HG03060 (cell line): Measurements from ENCODE around the gene WDHD1.
"Not testable (repeated sequence)": the region's sequence is repeated elsewhere in the genome, so short reads cannot be mapped to it uniquely, and the experiment has no call there.

Source experiments
- ATAC-seq: cut with Tn5 transposase; IDR thresholded peaks from one replicate; pipeline ENCODE4 v1.9.1; 2021; ENCODE audit warnings: low read depth, moderate number of reproducible peaks; ENCODE audit not compliant: unreplicated experiment

WDHD1 gene

GRCh38 chr14:55047301-55048053 is 20.6 kb upstream of the WDHD1 start:
- no peak for ATAC-seq

DNA sequence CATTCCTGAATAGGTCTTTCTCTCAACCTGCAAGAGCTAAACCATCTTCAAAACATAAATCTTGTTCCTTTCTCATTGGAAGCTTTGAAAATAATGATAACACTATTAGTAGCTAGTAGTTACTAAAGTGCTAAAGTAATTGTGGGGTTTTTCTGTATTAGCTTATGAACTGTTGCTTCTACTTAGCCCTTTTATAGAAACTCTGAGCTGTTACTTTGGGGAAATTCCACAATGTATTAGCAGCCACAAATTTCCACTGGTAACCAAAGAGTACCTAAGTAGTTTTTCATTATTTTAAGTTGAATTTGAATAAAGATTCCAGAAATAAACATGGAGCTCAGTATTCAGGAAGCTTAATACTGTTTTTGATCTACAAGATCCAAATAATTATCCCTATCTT is 18.2 kb upstream of the WDHD1 start:
- ATAC-seq: no peak

DNA sequence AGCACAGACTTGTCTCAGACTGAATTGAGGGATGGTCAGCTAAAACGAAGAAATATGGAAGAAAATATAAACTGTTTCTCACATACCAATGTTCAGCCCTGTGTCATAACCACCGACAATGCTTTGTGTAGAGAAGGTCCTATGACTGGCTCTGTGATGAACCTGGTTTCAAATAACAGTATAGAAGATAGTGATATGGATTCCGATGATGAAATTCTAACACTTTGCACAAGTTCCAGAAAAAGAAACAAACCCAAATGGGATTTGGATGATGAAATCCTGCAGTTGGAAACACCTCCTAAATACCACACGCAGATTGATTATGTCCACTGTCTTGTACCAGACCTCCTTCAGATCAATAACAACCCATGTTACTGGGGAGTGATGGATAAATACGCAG is 16.6 kb upstream of the WDHD1 start:
- no peak for ATAC-seq

DNA sequence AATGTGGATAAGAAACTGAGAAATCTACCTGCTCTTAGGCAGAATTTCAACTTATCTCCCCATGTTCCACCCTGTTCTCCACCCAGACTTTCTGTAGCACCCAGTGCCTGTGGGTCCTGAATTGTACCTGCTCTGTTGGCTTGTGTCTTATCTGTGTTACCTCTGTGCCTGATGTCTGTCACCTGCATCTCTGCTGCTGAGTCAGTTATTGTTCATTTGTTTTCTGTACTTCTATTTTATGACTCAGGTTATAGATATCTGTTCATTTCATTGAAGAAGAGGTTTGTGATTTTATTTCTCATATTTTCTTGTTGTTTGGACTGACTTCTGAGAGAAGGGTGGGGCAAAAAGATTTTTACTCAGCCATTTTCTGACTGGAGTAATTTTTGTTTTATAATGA is 11.8 kb upstream of the WDHD1 start:
- no peak for ATAC-seq

- ATAC-seq: not testable (repeated sequence)
Observed at GRCh38 chr14:55037995-55038394, 11.1 kb upstream of the WDHD1 start.

DNA sequence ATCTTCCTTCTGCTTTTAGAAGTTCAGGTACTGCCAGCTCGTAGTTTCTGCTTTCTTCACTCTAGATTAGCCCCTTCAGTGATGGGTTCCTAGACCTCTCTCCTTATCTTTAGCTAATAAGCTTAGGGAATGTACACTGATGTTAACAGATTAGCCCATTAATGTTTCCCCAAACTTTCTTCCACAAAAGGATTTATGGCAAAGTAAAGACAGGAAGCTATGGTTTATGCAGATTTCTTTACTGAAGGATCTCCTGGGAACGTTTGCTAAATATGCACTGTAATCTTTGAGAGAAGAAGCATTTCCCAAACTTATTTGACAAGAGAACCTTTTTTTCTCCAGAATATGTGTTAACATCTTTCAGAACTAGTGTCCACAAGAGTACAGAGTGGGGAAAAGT is 4.3 kb upstream of the WDHD1 start:
- no peak for ATAC-seq

DNA sequence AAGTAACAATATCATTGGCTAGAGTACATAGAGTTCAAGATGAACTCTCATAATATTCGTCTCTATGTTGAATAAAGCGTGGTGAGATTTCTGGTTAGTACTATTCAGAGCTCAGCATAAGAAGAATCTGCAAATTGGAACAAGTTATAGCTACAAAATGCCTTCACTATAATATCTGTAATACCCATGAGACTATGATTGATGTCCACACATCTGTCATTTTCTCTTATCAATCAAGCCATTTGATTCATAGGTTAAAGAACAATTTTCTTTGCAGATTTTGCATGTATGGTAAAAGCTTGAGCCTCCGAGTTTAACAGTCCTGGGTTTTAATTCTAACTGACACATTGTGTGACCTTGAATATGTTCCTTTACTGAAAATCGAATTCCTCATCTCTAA is 1.6 kb upstream of the WDHD1 start:
- ATAC-seq: no peak

GRCh38 chr14:55028066-55028465 is 1.2 kb upstream of the WDHD1 start:
- ATAC-seq: no peak

DNA sequence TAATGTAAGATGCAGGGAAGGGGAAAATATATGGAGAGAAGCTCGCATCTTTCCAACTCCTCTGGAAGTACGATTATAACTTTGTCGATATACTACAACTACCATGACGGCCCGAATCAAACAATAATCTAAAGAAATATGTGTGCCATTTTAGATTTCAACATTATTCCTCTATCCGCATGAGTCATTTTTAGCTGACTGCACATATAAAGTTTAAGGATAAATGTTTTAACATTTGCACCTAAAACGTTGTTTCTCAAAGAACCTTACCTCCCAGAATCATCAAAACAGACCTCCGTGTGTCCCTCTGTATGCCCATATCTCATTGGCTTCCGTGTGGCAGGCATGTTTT is 482 bp downstream of the WDHD1 start:
- no peak for ATAC-seq

GRCh38 chr14:55025948-55026347 is 951 bp downstream of the WDHD1 start:
- no peak for ATAC-seq

GRCh38 chr14:55024365-55024764 is 2.5 kb downstream of the WDHD1 start:
- not testable (repeated sequence) for ATAC-seq

DNA sequence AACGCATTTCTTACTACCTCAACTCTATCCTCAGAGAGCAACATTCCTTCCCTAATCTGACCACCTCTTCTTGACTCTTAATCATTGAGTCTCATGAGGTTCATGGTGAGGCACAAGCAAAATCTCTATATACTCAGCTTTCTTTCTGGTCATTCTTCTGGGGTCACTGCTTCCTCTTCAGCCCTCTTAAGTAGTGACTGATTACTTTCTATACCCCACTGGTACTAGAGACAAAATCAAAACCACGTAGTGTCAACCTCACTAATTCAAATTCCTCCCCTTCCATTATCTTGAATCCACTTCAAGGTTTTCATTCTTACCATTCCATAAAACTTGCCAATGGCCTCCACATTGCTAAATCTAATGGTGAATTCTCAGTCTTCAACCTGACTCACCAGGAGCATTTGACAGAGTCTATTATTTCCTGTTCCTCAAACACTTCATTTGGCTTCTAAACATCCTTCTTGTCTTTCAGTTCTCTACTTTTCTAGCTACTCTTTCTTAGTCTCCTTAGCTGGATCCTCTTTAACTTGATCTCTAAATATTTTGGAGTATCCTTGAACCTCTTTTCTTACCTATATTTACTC is 6.8 kb downstream of the WDHD1 start:
- no peak for ATAC-seq

GRCh38 chr14:55015006-55015405 is 11.9 kb downstream of the WDHD1 start:
- ATAC-seq: no peak

GRCh38 chr14:55005071-55005470 is 21.8 kb downstream of the WDHD1 start:
- no peak for ATAC-seq

- ATAC-seq: no peak
Observed at GRCh38 chr14:55000381-55000780, 26.5 kb downstream of the WDHD1 start.

DNA sequence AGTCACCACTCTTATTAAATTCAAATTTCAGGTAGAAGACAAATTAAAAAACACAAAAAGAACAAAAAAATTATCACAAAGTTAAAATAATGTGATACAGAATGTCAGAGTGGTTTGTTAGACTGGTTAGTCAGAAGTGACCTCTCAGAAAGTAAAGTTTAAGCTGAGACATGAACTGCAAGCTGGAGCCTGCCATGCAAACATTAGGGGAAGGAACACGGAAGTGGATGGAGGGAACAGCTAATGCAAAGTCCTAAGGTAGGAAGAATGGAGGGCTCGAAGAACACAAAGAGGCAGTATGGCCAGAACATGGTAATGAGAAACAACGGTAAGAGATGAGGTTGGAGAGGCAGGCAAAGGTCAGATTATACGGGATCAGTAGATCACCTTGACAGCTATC is 41.7 kb downstream of the WDHD1 start:
- ATAC-seq: no peak

DNA sequence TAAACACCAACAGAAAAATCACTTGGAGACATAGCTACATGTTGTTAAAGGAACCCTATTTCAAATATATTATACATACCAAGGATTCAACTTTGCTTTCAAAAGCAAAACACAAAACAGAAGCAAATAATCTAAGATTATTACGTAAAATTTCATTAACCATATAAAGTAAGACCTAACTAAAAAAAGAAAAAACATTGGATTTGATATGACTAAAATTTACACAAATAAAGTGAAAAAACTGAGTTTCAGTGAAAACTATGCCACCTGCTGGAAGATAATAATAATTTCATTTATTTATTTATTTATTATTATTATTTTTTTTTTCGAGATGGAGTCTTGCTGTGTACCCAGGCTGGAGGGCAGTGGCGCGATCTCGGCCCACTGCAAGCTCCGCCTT is 45.2 kb downstream of the WDHD1 start:
- ATAC-seq: no peak

DNA sequence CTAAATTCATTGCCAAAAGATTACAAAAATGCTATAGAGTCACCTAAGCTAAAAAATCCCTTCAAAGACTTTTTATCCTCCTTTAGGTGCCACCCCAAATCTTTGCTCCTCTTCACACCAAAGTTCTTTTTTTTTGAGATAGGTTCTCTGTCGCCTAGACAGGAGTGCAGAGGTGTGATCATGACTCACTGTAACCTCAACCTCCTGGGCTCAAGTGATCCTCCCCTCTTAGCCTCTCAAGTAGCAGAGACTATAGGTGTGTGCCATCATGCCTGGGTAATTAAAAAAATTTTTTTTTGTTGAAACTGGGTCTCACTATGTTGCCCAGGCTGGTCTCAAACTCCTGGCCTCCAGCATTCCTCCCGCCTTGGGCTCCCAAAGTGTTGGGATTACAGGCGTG is 47.9 kb downstream of the WDHD1 start:
- ATAC-seq: no peak

DNA sequence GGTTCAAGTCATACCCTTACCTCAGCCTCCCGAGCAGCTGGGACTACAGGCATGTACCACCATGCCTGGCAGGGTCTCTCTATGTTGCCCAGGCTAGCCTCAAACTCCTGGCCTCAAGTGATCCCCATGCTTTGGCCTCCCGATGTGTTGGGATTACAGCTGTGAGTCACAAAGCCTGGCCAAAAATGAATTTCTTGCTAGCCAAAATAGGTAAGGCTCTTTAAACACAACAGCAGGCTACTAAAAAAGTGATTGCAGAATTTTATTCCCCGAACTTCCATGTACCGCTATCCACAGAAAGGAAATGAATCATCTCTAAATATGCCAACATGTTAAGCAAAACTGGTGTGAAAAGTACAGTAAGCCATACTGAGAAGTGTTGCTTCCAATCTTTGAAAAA is 50.6 kb downstream of the WDHD1 start:
- no peak for ATAC-seq

GRCh38 chr14:54975856-54976255 is 51.0 kb downstream of the WDHD1 start:
- ATAC-seq: no peak

DNA sequence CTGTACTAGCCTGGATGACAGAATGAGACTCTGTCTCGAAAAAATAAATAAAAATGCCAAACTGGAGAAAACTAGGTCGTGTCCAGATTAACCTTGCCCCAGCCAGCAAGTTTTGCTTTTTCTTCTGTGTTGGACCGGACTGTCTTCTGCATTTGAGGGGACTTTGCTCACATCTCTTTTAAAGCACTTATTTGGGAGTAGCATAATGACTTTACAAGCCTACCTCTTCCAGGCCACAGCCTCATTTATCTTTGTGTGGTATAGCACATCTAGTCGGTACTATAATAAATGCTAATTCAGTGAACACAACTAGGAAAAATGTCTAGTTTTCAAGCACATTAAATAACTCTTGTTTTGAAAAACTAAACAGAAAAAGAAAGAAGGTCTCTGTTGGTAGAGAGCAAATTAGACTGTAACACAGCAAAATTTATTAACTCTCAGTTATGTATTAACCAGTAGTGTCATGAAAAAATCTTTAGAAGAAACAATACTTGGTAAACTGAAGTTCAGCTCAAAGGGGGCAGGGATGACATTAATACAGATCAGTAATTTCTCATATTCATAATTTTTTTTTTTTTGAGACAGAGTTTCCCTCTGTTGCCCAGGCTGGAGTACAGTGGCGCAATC is 52.0 kb downstream of the WDHD1 start:
- no peak for ATAC-seq

GRCh38 chr14:54967496-54967895 is 59.4 kb downstream of the WDHD1 start:
- ATAC-seq: no peak
